GM12892 (cell line): Measurements from ENCODE around the gene RASSF5.

ENCODE experiments used
- DNase-seq: peaks from one replicate; pipeline ENCODE4 v3.0.0; 2011; ENCODE audit not compliant: insufficient read length
- FAIRE-seq: peaks from 2 replicates; lab custom pipeline; 2011; peaks lifted over from hg19 to GRCh38; lab: Jason Lieb, UNC
- POLR2A ChIP-seq: IDR thresholded peaks from 2 replicates; pipeline ENCODE4 v1.6.1; 2011; ENCODE audit warnings: low read depth, low read length, control low read depth
- POLR2AphosphoS5 ChIP-seq: IDR thresholded peaks from 2 replicates; pipeline ENCODE4 v1.6.1; 2011; ENCODE audit warnings: low read depth, low read length, control low read depth
- TAF1 ChIP-seq: IDR thresholded peaks from 2 replicates; pipeline ENCODE4 v1.6.1; 2011; ENCODE audit warnings: low read depth, mild to moderate bottlenecking, control low read depth, low read length, borderline replicate concordance

RASSF5 gene

DNA sequence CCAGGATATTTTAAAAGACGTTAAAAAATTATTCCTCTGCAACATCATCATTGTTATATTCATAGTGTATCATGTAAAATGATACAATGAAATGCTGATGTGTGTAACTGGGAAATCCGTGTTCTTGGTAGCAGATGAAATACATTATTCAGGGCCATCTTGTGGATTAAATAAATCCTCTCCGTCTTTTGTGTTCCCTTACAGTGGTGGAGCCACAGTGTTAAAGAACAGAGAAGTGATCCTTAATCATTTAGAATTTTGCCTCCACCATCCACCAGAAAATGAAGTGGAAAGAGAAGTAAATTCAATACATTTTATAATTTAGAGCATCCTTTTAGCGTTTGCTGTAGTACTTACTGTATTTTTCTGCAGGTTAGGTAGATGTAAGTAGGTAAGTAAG is 129.3 kb downstream of the RASSF5 start:
- DNase-seq (no peak), FAIRE-seq (no peak)
- TF ChIP-seq TAF1 = no peak
- no peak for TF ChIP-seq POLR2A
- TF ChIP-seq POLR2AphosphoS5 = no peak

DNA sequence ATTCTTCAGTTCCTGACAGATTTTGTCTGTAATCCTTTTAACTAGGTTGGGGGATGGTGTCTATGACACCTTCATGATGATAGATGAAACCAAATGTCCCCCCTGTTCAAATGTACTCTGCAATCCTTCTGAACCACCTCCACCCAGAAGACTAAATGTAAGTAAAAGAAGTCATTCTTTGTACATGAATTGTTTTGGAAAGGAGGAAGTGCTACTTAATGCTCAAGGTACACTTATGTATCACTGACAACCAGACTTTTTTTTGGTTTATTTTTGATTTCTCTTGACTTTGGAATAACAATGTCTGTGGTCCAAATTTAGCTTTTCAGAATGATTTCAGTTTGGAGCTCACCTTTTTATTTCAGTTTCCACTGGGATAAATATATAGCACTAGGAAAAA is 130.3 kb downstream of the RASSF5 start:
- no peak for FAIRE-seq
- no peak for TF ChIP-seq POLR2A
- no peak for TF ChIP-seq TAF1
- no peak for TF ChIP-seq POLR2AphosphoS5

More for the DNA sequence above, 130.3 kb downstream of the RASSF5 start:
- DNase-seq = no peak
